Measurements from ENCODE around the gene NRXN3. TPM values are rescaled to one million over a fixed set of nuclear protein-coding genes. Genes with fewer than 3 reads are reported as not detected.

NRXN3 gene
- total and polyA plus RNA-seq, 2 of the 4 experiments (the other 2 are of a cell fraction): 4.8 to 25.1 TPM

DNA sequence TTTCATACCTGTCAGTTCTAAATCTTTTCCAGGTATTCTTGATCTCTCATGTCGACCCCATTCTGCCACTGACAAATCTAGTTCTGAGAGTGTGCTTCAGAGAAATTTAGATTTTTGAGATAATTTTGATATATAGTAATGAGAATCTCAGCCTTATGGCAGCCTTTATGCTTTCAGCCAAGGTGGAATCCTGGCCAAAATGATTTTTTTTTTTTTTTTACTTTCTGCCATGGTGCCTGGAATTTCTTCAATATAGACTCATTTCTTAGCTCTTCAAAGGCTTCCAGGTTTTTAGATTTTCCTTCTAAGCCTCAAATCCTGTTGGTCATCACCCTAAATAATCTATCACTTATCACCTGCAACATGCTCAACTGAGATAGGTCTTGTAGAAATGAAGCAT, 926.6 kb downstream of the NRXN3 start:
- Histone ChIP-seq H4K8ac (ENCODE audit: low read depth in 2 of 2, low read length in 2 of 2) (no peak overlapping the region), H3K36me3 (ENCODE audit: control insufficient read depth, insufficient read depth, low read length) (no peaks in the 10 kb centered on the region), H3K56ac (ENCODE audit: extremely low read depth, insufficient read depth, low read length) (no peak overlapping the region), H2BK5ac (ENCODE audit: low read depth, low read length, poor library complexity, severe bottlenecking) (no peak overlapping the region), H2BK15ac (ENCODE audit: low read depth, low read length) (no peak overlapping the region), H3K9me1 (ENCODE audit: insufficient read depth, low read length) (no peaks in the 10 kb centered on the region), H3K18ac (ENCODE audit: low read depth, low read length) (no peak overlapping the region), H3K23ac (ENCODE audit: low read depth, low read length) (no peak overlapping the region), H3K4me2 (ENCODE audit: low read depth, low read length) (no peak overlapping the region), H2BK20ac (ENCODE audit: low read depth, low read length) (no peak overlapping the region), H2AK5ac (ENCODE audit: low read depth, low read length) (no peak overlapping the region), H2AFZ (replicated peaks; ENCODE audit: low read length, poor library complexity) (no peak overlapping the region), H3K27me3 (ENCODE audit: control insufficient read depth, insufficient read depth, low read length) (peaks cover 1% of the 10 kb centered on the region; the same call in 1 of the 2 replicates), H3K9ac (ENCODE audit: low read depth, low read length) (no peak overlapping the region), H3K79me1 (ENCODE audit: low read depth in 1 of 2, low read length in 2 of 2) (no peaks in the 10 kb centered on the region), H4K20me1 (ENCODE audit: insufficient read depth, low read length) (no peaks in the 10 kb centered on the region), H4K91ac (ENCODE audit: insufficient read depth, low read depth, low read length) (no peak overlapping the region), H3K4ac (ENCODE audit: low read depth, low read length) (no peak overlapping the region), H3K27ac (ENCODE audit: insufficient read depth, low read length) (no peak overlapping the region), H3K4me1 (ENCODE audit: control insufficient read depth, insufficient read depth, low read length) (no peaks in the 10 kb centered on the region; the same call in 1 of the 2 replicates), H3K9me3 (ENCODE audit: control insufficient read depth, insufficient read depth, low read length) (no peaks in the 10 kb centered on the region), H2AK9ac (replicated peaks; ENCODE audit: low read depth, low read length, poor library complexity) (no peak overlapping the region), H4K5ac (ENCODE audit: low read depth, low read length) (no peak overlapping the region), H3K14ac (replicated peaks; ENCODE audit: low read depth, low read length) (no peak overlapping the region), H3K4me3 (ENCODE audit: insufficient read depth, low read depth, low read length) (no peak overlapping the region), H2BK120ac (ENCODE audit: low read depth, low read length) (no peak overlapping the region)
- intact Hi-C loops (cut with micrococcal nuclease): no loop called here
- no TSS peak for BruUV-seq (replicated peaks)
- ATAC-seq (ENCODE audit: low read depth): no peak
- no peak for DNase-seq
- dilution Hi-C loops (cut with HindIII; ENCODE audit: low sequenced_read_pairs, unreplicated experiment): no loop called here
- POLR2A ChIA-PET (ENCODE audit: unreplicated experiment): no interaction called here
- WGBS, 2 experiments (ENCODE audit: extremely low coverage in 2 of 2, insufficient read length in 1 of 2): no CpG with 5 or more reads among the region's 1 CpG
- in situ Hi-C loops (cut with MboI; ENCODE audit: low sequenced_read_pairs): no loop called here
- TF ChIP-seq FOS (IDR thresholded peaks at IDR 0.05; ENCODE audit: low read depth, low read length) (no peak), MAFK (IDR thresholded peaks at IDR 0.05; ENCODE audit: low read depth, low read length) (no peak), CEBPB (IDR thresholded peaks at IDR 0.05; ENCODE audit: low read depth, low read length) (no peak)
- TF ChIP-seq, protein P1, sequence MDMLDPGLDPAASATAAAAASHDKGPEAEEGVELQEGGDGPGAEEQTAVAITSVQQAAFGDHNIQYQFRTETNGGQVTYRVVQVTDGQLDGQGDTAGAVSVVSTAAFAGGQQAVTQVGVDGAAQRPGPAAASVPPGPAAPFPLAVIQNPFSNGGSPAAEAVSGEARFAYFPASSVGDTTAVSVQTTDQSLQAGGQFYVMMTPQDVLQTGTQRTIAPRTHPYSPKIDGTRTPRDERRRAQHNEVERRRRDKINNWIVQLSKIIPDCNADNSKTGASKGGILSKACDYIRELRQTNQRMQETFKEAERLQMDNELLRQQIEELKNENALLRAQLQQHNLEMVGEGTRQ (IDR thresholded peaks at IDR 0.05; ENCODE audit: low read depth, low read length): no peak
- CTCF ChIA-PET: interaction anchor here (0.6 to 0.7 kb wide), 2 partner anchors 28 to 734 kb away, joined by 3 to 6 read pairs; no protein-coding TSS in a partner anchor

Data from IMR-90 (cell line).